A673 (cell line): ENCODE measurements around the gene ADIPOQ.

Experiments
- EZH2 ChIP-seq: fragments of 200-600 bp; sonication (generic); IDR thresholded peaks from 2 replicates; pipeline ENCODE4 v1.6.1; 2017; ENCODE audit warnings: borderline replicate concordance, low read depth, mild to moderate bottlenecking, mixed read lengths, antibody characterized with exemption, low read length; ENCODE audit not compliant: poor library complexity, severe bottlenecking
- TF ChIP-seq, protein P1 (sequence below): fragments of 300-800, 200-600 bp; sonication (generic); conservative IDR thresholded peaks from 2 replicates; pipeline ENCODE4 v1.5.1; 2017; ENCODE audit warnings: low read depth, mild to moderate bottlenecking, antibody characterized with exemption, low read length, moderate library complexity, mixed read lengths

- TF ChIP-seq, protein P1, sequence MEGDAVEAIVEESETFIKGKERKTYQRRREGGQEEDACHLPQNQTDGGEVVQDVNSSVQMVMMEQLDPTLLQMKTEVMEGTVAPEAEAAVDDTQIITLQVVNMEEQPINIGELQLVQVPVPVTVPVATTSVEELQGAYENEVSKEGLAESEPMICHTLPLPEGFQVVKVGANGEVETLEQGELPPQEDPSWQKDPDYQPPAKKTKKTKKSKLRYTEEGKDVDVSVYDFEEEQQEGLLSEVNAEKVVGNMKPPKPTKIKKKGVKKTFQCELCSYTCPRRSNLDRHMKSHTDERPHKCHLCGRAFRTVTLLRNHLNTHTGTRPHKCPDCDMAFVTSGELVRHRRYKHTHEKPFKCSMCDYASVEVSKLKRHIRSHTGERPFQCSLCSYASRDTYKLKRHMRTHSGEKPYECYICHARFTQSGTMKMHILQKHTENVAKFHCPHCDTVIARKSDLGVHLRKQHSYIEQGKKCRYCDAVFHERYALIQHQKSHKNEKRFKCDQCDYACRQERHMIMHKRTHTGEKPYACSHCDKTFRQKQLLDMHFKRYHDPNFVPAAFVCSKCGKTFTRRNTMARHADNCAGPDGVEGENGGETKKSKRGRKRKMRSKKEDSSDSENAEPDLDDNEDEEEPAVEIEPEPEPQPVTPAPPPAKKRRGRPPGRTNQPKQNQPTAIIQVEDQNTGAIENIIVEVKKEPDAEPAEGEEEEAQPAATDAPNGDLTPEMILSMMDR, result no peak
- TF ChIP-seq EZH2, result no peak
Observed at GRCh38 chr3:186825872-186826409, 16.6 kb upstream of the ADIPOQ start.
